LHCN-M2 (cell line): ENCODE results near the gene PCSK4. TPM values are rescaled to one million over a fixed set of nuclear protein-coding genes. Genes with fewer than 3 reads are reported as not detected.
"Not testable (repeated sequence)": the region's sequence is repeated elsewhere in the genome, so short reads cannot be mapped to it uniquely, and the experiment has no call there.

ENCODE experiments used
- DNase-seq: peaks from one replicate; pipeline ENCODE4 v3.0.0-alpha.2; 2012; ENCODE audit warnings: low read depth
- total RNA-seq: library from RNA; depleted of rRNA; stranded (reverse); fragments of >200 nt; gene quantifications from 2 replicates; pipeline ENCODE4 v1.2.3, GENCODE V29; 2014

The PCSK4 gene
- total RNA-seq, 1 experiment from 2014 or later = 5.4 TPM

- DNase-seq = no peak
These were observed 14.9 kb upstream of the PCSK4 start for GRCh38 chr19:1505012-1505411.

GRCh38 chr19:1503925-1504773 is 14.0 kb upstream of the PCSK4 start:
- no peak for DNase-seq

- DNase-seq = peak; percentile 8
These were observed 13.2 kb upstream of the PCSK4 start for GRCh38 chr19:1503089-1503924.

GRCh38 chr19:1502433-1503088 is 12.4 kb upstream of the PCSK4 start:
- no peak for DNase-seq

GRCh38 chr19:1501200-1501595 is 11.0 kb upstream of the PCSK4 start:
- no peak for DNase-seq

- DNase-seq = not testable (repeated sequence)
These were observed 9.1 kb upstream of the PCSK4 start for GRCh38 chr19:1499231-1499630.

GRCh38 chr19:1497578-1498235 is 7.6 kb upstream of the PCSK4 start:
- DNase-seq = no peak

- no peak for DNase-seq
These were observed 6.8 kb upstream of the PCSK4 start for GRCh38 chr19:1496714-1497577.

- DNase-seq = no peak
These were observed 5.9 kb upstream of the PCSK4 start for GRCh38 chr19:1495799-1496713.

GRCh38 chr19:1495051-1495798 is 5.1 kb upstream of the PCSK4 start:
- DNase-seq = no peak

GRCh38 chr19:1494115-1494815 is 4.1 kb upstream of the PCSK4 start:
- no peak for DNase-seq

- DNase-seq = no peak
These were observed 2.4 kb upstream of the PCSK4 start for GRCh38 chr19:1492474-1493006.

GRCh38 chr19:1491849-1492170 is 1.7 kb upstream of the PCSK4 start:
- no peak for DNase-seq

GRCh38 chr19:1491114-1491848 is 1.1 kb upstream of the PCSK4 start, which contains the start of gene REEP6:
Gene REEP6, plus strand, starts transcription at chr19:1491181. Its CDS starts 89 bp downstream, at chr19:1491270.
- DNase-seq = no peak

GRCh38 chr19:1489463-1490310 is 463 bp downstream of the PCSK4 start:
- DNase-seq = peak; percentile 43

GRCh38 chr19:1488282-1488601 is 1.9 kb downstream of the PCSK4 start:
- no peak for DNase-seq
